ENCODE data around the gene DCX.

DNA sequence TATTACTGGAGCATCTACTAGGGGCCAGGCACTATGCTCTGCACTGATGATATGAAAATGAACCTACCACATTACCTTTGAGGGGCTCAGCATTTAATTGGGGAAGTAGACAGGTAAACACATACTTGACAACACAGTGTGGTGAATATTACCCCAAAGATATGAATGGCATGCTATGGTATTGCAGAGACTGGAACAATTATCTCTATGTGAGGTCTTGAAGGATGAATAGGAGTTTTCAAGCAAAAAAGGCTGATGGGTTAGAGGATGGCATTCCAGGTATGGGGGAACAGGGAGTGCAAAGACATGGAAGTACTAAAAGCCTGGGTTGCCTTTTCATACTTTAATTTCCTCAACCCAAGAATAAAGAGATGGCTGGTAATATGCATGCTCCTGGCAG, 82.6 kb downstream of the DCX start:
- TF ChIP-seq, protein P1, sequence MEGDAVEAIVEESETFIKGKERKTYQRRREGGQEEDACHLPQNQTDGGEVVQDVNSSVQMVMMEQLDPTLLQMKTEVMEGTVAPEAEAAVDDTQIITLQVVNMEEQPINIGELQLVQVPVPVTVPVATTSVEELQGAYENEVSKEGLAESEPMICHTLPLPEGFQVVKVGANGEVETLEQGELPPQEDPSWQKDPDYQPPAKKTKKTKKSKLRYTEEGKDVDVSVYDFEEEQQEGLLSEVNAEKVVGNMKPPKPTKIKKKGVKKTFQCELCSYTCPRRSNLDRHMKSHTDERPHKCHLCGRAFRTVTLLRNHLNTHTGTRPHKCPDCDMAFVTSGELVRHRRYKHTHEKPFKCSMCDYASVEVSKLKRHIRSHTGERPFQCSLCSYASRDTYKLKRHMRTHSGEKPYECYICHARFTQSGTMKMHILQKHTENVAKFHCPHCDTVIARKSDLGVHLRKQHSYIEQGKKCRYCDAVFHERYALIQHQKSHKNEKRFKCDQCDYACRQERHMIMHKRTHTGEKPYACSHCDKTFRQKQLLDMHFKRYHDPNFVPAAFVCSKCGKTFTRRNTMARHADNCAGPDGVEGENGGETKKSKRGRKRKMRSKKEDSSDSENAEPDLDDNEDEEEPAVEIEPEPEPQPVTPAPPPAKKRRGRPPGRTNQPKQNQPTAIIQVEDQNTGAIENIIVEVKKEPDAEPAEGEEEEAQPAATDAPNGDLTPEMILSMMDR (conservative IDR thresholded peaks at IDR 0.05), result no peak
- no peak for TF ChIP-seq EZH2 (IDR thresholded peaks at IDR 0.05; ENCODE audit: low read depth)
